ENCODE data around the gene CASZ1.
A peak's percentile ranks its signal among the peaks of the same experiment; 100 is the strongest.

The CASZ1 gene

DNA sequence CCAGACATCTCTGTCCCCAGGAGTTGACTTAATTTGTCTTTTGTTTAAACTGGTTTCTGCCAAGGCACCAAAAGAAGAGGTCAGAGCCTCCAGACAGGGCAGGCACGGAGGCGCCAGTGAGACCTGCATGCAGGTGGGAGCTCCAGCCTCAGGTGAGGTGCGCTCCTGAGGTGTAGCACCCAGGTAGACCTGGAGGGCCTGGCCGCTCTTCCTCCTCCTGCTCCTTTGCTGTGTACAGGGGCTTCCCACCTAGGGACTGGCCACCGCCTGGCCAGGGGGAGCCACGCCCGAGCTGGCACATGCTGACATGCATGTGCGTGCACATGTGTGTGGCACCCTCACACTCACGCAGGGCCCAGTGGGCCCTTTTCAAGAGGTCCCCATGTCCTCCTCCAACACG is 163.0 kb downstream of the CASZ1 start:
- DNase-seq, result no peak

DNA sequence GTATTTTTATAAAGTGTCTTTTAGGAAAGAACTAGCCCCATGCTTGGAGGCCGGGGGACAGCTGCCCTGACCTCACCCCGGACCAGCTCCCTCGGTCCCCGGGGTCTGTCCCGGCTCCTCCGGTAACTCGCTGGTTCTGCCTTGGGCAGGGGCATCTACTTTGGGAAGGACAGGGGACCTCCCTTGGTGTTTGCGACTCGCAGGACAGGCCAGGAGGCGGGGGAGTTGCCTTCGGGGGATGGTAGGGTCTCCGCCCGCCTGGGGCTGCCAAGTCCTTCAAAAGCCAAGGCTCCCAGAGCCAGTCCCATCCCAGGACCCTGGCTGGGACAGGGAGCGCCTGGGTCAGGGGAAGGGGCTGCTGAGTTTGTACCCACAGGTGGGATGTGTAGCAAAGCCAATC is 163.8 kb downstream of the CASZ1 start:
- DNase-seq, result no peak

DNA sequence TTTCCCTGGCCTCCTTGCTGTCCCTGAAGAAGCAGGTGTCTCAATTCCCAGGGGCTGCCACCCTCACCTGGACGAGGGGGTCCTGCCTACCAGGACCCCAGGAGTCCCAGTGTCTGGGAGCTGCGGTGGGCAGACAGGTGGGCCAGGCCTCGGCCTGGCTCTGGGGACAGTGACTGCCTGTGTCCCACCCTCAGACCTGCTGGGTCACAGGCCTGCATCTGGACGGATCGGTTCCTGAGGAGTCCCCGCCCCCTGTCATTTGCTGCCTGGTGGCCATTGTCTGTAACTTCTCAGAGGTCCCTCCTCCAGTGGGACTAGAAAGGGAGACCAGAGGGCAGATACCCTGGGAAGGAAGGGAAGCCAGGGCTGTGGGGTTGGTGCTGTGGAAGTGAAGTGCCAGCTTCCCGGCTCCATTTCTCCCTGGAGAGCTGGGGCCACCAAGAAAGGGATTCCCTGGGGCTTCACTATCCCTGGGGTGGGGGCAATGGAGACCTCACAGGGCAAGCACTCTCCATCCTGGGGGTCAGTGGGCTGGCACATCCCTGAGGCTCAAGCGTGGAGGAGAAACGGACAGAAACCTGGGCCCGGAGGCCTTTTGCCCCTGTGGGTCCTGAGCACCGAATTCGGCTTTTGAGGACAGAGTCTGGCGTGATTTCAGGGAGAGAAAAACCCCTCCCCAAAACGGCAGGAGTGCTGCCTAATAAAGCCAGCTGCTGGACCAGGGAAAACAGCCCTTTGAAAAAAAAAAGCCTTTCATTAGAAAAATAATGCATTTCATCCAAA is 164.4 kb downstream of the CASZ1 start:
- peak in 1 of 5 donors; percentile 6 for DNase-seq

DNA sequence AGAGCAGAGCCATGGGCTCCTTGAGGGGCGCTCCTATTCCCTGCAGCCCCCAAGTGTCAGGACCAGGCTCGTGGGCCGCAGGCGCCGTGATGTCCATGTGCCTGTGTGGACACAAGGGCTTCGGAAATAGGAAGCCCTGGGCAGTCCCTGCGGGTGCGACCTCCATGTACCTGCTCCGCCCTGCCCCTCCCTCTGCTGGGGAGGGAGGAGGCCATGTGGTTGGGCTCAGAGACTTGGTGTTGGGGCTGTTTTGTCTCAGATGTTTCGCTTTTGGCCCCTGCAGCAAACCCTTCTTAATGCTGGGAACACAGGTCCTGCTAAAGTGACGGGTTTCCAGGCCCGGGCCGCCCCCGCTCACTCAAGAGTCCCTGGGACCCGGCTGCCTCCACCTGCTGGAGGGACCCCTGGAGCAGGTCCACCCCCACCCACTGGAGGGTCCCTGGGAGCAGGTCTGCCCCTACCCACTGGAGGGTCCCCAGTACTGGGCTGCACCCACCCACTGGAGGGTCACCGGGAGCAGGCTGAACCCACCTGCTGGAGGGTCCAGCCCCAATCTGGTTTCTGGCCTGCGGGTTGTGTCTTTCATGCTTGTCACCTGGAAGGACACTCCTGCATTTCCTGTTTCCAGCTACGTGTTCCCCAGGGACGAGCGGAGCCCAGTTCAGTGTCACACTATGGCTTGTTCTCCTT is 165.2 kb downstream of the CASZ1 start:
- peak in 1 of 5 donors; percentile 6 for DNase-seq

DNA sequence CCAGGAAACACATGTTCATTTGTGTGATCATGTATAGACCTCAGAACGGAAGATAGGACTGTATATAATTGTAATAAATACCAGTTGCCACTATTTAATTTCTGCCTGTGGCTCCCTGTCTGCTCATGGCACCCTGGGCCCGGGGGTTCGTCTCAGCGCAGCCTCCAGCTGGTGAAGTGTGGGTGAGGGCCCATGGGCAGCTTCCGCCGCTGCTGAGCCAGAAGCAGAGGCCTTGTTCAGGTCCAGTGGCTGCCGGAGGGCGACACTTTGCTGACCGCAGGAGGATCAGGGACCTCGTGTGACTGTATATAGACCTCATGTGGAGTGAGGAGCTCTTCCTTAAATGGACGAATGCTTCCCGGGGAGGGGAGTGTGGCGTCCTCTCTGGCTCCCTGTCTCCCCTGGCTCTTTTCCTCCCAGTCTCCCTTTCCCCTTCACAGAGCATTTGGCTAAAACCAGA is 165.8 kb downstream of the CASZ1 start:
- peak in 1 of 5 donors; percentile 5 for DNase-seq

DNA sequence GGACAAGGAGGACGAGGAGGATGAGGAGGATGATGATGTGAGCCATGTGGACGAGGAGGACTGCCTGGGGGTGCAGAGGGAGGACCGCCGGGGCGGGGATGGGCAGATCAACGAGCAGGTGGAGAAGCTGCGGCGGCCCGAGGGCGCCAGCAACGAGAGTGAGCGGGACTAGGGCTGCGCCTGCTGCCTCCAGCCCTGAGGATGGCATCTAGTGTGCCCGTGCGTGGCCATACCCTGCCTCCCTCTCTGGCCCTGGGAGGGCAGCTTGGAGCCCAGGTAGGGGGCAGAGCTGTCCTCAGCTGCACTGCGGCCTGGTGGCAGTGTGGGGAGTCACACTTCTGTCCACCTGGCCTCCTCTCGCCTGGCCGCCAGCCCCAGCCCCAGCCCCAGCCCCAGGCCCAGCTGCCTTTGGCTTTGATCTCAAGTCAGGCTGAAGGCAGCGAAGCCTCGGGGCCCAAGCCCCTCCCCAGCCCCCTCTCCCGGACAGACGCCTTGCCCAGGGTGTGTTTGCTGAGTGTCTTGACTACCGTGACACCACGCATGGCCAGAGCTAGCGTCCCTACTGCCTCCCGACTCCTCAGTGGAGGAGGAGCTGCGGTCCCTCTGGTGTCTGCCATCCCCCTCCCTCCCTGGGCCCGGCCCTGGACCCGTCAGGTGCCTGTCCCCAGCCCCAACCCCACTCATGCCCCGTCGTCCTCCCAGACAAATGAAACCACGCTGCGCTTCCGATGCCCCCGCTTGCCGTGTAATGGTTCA is 166.5 kb downstream of the CASZ1 start:
- DNase-seq, result peak in 1 of 5 donors; percentile 8

DNA sequence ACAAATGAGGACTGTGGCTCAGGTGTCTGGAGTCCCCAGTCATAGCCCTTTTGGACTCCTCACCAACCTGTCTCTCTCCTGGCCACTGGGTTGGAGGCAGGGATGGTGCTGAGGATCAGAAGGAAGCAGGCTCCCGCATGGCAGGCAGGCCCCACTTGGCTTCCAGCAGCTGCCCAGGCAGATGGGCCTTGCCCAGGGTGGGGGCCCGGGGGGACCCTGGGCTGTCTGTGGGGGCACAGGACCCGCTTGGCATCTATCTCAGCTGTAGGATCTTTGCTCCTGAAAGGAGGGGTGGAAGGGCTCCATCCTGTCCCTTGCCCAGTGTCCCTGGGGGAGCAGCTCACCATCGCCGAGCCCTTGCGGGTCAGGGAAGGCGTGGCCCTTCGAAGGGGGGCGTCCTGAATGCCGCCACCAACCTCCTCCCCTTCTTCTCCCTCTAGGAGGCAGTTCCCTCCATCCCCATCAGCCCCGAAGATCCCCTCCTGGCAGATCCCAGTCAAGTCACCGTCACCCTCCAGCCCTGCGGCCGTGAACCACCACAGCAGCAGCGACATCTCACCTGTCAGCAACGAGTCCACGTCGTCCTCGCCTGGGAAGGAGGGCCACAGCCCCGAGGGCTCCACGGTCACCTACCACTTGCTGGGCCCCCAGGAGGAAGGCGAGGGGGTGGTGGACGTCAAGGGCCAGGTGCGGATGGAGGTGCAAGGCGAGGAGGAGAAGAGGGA is 167.2 kb downstream of the CASZ1 start:
- DNase-seq, result peak in 1 of 5 donors; percentile 6

DNA sequence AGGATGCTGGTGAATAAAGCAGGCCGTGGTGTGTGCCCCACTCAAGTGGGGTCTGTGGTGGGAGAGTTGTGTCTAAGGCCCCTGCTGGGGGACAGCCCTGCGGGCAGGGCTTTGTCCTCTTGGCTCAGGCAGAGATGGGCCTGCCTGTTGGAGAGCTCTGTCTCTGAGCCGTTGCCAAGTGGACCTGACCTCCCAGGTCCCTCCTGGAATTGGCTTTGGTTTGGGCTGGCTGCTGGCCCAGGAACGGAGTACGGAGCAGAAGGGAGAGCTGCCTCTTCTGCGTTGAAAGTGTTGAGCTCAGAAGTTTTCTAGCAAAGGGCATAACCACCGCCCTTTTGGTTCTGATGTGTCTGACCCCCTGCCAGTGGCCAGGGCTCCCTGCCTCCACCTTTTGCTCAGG is 167.8 kb downstream of the CASZ1 start:
- DNase-seq, result no peak

DNA sequence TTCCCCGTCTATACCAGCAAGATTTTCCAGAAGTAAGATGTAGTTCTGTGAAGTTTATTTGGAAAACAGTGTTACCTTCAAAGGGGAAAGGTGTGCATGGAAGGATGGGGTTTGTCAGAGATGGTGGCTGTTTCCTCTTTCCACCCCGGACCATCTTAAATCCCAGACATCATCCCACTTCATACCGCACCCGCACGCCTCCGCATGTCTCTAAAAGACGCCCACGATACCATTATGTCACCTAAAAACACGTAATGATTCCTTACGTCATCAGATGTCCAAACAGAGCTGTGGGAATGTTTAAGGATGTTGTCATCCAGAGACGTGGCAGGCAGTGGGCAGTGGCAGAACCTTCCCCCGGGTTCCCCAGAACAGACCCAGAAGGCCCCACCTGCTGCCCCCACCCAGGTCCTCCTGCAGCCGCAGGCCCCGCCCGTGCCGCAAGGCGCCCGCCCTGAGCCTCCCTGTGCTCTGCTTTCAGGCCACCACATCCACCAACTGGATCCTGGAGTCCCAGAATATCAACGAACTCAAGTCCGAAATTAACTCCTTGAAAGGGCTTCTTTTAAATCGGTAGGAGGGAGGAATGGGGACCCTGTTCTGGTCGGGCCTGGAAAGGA is 169.5 kb downstream of the CASZ1 start:
- DNase-seq, result no peak

DNA sequence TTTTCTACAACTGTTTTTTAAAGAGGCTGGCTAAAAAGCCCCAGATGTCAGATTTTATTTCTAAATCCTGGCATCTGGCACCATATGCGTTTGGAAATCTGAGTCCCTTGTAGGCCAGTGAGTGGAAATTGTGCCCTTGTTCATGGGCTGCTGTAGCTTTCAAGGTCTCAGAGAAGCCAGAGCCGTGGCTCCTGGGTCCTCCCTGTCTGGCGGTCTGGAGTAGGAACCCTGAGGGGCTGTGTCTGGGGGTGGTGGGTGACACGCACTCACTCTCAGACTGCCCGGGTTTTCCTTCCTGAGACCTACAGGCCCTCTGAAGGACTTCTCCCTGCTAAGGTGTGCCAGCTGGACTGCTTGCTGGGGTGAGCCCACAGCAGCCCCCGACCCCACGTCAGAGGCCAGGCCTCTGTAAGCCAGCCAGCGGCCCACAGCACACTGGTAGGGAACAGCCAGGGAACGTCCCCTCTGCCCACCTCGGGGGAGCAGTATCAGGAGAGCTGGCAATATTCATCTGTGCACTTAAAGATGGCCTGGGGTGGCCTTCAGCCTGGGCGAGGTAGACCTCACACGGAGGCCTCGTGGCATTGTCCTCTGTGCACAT is 170.2 kb downstream of the CASZ1 start:
- DNase-seq, result no peak

DNA sequence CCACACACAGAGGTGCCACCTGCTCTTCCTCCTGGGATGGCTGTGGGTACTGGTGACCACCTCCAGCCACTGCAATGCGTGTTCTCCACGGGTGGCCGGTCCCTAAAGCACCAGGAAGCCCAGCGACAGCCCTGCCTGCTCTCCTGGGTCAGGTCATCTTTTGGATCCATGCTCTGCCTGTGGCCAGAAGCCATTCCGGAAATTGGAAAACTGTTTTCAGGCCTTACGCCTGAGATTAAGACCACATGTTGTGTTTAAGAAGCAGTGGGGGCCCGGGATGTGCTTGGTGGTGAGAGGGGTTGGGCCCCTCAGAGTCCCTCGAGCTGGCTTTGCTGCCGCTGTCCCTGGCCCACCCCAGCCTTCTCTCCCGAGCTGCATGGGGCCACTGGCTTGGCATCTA is 170.9 kb downstream of the CASZ1 start:
- DNase-seq, result no peak

DNA sequence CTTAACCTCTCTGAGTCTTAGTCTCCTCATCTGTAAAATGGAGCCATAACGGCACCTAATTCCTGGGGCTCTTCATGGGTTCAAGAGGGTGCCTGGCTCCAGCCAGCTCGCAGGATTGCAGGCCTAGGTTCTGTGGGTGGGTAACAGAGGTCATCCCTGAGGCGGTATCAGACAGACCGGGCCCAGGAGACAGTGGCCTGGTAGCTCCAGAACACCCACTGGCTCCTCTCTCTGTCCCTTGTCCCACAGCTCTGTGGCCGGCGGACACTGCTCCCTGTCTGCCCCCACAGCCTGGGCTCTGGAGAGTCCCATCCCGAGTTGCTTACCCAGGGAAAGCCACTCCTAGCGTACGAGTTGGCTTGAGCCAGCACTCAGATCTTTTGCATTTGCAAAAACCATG is 171.4 kb downstream of the CASZ1 start:
- DNase-seq, result no peak

DNA sequence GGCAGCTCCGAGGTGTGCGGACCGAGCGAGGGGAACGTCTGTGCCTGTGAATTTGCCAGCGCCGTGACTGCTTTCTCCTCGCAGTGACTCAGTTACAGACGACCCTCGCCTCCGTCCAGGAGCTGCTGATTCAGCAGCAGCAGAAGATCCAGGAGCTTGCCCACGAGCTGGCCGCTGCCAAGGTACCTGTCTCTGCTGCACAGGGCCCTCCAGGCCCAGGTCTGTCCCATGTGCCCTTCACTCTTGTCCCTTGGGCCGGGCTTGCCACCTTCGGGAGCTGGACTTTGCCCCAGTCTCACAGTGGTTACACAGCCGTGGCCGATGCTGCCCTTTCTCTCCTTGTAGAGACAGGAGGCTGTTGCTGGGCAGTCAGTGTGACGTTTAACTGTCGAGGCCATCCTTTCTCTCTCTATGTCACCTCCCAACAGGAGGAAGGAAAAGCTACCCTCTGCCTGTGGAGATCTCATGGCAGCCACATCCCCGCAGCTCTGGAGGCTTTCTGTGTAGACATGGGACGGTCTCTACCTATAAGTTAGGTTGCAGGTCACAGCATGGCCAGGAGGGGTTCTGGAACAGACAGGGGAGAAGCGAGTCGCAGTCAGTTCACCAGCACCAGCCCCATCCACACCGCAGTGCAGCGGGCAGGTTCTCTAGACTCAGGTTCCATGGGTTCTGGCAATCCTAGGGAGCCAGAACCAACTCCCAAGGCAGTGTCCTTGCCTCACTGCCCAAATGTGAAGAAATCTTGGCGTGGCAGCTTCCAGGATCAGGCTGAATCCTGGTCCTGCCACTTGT is 172.0 kb downstream of the CASZ1 start:
- no peak for DNase-seq

DNA sequence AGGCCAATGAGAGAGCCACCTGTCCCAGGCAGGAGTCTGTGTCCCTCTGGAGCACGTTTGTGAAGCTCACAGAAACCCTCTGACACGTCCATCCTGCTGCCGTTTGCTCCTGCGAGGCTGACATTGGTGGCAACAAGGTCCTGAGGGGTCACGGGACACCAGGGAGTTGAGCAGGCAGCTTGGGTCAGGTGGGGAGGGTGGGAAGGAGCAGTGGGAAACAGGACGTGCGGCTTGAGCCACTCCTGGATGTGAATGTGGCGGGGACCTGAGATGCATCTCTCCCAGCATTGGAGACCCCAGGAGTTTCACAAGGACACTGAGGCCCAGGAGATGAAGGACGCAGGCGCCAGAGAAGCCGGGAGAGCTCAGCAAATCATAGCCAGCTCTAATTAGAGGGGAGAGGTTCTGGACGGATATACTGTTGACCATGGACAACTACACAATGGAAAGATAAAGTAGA is 172.7 kb downstream of the CASZ1 start:
- DNase-seq, result no peak

DNA sequence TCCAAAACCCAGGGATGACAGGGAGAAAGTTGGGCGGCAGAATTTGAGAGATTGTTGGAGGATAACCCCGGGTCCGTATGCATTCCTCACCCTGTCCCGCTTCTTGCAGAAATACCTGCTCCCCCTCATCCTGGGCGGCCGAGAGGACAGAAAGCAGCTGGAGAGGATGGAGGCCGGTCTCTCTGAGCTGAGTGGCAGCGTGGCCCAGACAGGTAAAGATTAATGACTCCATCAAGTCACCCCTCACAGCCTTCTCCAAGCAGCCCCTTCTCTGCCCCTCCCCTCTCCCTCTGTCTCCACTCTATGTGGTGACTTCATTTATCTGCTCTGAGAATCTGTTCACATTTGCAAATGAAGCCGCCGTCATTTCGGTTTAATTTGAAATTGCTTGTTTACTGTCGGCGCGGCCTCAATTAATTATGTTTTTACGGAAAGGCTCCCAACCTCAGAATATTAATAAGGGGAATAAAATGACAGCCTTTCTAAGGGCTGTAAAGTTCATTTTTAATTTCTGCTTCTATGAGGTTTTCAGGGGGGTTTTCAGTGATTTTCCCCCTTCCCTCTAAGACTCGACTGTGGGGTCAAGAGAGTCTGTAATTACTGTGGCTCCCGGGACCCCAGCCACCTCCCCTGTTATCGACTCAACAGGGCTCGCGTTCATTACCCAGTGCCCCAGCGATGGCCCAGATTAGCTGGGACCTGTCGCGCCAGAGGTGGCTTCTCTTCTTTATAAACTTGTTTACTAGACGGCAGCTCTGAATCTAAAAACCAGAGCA is 173.3 kb downstream of the CASZ1 start:
- DNase-seq, result no peak

DNA sequence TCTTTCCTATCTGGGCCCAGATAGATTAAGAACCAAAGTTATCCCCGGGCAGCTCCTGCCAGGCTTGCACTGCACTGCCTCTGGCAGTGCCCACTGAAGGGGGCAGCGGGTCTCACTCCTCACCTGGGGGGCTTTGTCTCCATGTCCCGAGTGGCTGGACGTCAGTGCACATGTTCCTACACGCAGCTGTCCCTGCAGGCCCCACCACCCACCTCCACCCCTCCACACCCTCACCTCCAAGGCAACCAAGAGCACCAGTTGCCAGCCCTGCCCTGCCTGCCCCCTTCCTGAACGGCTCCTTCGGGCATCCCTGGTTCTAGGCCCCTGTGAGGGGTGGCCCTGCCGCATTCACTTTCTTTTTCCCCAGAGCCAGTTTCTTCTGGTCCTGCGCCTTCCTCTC is 174.5 kb downstream of the CASZ1 start:
- DNase-seq, result no peak

DNA sequence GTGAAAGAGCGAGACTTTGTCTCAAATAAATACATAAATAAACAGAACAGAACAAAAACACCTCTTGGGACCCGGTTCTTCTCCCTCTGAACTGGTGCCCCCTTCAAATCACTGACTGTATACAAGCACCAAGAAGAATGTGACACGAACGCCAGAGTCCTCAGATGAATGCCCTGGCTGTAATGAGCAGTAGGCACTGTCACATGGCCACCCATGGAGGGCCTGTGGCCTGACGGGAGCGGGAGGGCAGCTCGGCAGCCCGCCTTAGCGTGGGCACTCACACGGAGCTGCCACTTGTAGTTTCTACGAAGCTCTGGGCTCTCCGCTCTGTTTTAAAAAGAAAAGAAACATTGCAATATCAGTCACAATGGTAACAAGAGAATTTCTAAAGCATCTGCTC is 175.7 kb downstream of the CASZ1 start:
- DNase-seq, result no peak

DNA sequence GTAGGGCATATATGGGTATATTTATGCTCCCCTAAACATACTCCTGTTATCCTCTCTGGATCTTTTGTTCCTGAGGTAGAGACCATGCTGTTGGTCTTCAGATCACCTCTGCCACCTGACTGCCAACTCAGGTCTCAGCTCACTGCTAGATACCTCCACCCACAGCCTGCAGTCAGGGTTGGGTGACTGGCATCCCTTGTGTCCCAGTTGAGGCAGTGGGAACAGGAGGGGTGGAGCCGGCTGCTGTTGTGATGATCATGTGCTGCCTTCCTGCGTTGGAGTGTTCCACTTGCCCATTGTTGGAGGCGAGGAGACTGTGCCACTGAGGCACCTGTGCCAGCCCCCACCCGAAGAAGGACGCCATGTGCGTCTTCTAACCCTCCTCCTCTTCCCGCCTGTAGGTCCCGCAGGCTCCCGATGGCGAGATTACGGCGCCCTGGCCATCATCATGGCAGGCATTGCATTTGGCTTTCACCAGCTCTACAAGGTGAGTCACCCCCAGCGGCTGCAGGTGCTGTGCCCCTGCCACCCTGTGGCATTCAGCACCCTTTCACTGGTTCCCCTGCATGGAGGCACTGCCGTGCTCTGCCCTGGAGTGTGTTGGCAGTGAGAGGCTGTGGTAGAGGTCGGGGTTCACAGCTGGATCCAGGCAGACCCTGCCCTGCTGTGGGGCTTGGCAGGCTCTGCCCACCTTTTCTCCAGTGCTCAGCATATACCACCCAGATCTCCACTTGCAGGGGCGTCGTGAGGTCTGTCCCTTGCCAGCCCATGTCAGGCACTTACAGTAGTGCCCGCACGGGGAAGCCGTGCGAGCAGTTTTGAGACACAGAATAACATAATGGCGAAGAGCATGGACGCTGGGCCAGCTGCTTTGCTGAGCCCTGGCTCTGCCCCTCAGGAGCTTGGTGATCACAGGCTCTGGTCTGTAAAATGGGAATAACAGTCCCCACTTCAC is 178.2 kb downstream of the CASZ1 start:
- no peak for DNase-seq

DNA sequence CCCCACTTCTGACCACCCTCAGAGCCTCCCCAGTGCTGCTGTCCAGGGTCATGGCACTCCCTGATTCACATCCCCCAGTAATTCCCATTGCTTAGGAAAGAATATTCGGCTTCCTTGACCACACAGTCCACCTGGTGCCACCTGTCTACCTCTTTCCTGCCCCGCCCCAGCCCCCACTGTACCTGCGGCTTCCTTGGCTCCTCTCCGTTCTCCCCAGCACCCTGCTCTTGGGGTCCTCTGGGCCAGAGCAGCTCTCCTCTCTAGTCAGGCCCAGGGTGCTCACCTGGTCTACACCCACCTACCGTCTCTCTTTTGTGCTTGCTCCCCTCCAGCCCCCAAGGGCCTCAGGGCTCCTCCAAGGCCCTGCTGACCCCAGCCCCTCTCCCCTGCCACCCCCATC is 179.1 kb downstream of the CASZ1 start:
- DNase-seq, result no peak

Measured in T-helper 1 cell (primary cell).